Measurements from ENCODE around the gene SLC1A3. TPM values are rescaled to one million over a fixed set of nuclear protein-coding genes. Genes with fewer than 3 reads are reported as not detected.

The SLC1A3 gene
- 0.19 TPM in 1 of 2 replicates, not detected in the other for total RNA-seq

DNA sequence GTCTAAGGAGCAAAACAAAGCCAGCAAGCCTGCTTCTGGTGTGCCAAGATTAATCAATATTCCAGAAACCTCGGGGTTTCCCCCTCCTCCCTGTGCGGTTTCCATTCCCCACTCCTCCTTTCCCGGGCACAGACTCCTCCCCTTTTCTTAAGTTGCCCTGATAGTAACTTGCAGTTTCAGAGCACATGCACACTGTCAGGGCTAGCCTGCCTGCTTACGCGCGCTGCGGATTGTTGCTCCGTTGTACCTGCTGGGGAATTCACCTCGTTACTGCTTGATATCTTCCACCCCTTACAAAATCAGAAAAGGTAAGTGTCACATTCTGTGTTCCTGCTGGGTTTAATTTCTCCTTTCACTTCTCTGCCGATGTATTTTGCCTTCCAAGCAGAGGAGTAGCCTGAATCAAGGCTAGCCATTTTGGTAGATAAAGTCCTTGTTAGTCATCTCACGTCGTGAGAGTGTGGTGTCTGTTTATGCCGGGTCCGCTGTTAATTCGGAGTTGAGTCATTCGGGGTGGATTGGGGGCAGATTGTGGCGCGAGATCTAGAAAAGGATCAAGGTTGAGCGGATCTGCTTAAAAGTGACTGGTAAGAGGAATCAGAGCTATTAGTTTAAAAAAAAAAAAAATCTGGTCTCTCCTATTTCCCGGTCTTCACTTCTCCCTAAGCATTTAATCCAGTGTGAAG, at the start of gene SLC1A3:
TSS of gene SLC1A3 (plus strand) at position 179 of the 686 bp plus-strand sequence. CDS start 1,818 bp downstream, outside the sequence.

Data from endothelial cell of coronary artery (primary cell).